ENCODE results near the gene QSOX2. TPM values are rescaled to one million over a fixed set of nuclear protein-coding genes. Genes with fewer than 3 reads are reported as not detected.

The QSOX2 gene
- total RNA-seq, 2 donors from 2014 or later, result 4.3 to 12.2 TPM

DNA sequence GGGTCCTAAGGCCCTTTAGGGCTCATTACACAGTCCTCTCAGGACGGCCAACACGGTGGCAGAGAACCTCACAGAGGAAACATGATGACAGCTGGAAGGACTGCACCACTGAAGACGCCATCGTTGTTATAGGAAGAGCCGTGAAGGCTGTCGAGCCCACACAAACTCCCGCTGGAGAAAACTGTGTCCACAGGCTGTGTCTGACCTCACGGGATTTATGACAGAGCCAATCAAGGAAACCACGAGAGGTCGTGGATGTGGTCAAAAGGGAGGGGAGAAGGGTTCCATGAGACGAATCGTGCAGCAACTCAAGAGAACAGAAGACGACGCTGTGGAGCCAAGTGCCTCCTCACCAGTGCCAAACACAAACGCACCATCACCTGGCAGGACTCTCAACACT lies 12.2 kb downstream of the QSOX2 start:
- intact Hi-C loops (cut with DNase I), result no loop called here
- H3K9me3 ChIP-seq, result no peaks in the 10 kb centered on the region
- WGBS, result 75% methylated on average over 15 of the region's 15 CpGs
- H3K27ac ChIP-seq, result no peak overlapping the region
- no peaks in the 10 kb centered on the region for H3K36me3 ChIP-seq
- no peaks in the 10 kb centered on the region for H3K4me1 ChIP-seq (replicated peaks)
- H3K4me3 ChIP-seq, result no peak overlapping the region
- no peak for TF ChIP-seq POLR2A (IDR thresholded peaks at IDR 0.05)
- TF ChIP-seq, protein P1, sequence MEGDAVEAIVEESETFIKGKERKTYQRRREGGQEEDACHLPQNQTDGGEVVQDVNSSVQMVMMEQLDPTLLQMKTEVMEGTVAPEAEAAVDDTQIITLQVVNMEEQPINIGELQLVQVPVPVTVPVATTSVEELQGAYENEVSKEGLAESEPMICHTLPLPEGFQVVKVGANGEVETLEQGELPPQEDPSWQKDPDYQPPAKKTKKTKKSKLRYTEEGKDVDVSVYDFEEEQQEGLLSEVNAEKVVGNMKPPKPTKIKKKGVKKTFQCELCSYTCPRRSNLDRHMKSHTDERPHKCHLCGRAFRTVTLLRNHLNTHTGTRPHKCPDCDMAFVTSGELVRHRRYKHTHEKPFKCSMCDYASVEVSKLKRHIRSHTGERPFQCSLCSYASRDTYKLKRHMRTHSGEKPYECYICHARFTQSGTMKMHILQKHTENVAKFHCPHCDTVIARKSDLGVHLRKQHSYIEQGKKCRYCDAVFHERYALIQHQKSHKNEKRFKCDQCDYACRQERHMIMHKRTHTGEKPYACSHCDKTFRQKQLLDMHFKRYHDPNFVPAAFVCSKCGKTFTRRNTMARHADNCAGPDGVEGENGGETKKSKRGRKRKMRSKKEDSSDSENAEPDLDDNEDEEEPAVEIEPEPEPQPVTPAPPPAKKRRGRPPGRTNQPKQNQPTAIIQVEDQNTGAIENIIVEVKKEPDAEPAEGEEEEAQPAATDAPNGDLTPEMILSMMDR (IDR thresholded peaks at IDR 0.05), result no peak
- TF ChIP-seq POLR2AphosphoS5 (IDR thresholded peaks at IDR 0.05), result no peak
- no peaks in the 10 kb centered on the region for H3K27me3 ChIP-seq (replicated peaks; ENCODE audit: insufficient read depth)
- DNase-seq (ENCODE audit: low spot score), result no peak

DNA sequence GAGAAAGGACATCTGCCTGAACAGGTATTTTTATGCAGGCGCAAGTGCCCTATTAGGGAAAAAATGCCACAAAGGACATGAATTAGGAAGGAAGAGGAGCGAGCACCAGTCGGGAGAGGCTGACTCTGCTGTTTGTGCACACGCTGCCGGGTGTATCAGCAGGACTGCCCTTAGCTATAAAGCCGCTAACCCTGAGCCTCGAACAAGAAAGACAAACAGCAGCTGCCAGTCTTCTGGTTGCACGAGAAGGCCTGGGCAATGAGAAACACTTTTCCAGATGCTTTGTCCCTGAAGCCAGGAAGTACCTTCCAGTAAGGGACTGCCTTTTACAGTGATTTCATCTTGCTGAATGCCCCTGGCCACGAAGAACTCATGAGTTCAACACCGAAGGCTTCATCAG lies 12.6 kb downstream of the QSOX2 start:
- Histone ChIP-seq H3K27ac (no peak overlapping the region), H3K9me3 (no peaks in the 10 kb centered on the region), H3K4me1 (replicated peaks) (no peaks in the 10 kb centered on the region), H3K36me3 (no peaks in the 10 kb centered on the region), H3K4me3 (no peak overlapping the region), H3K27me3 (replicated peaks; ENCODE audit: insufficient read depth) (no peaks in the 10 kb centered on the region)
- no peak for DNase-seq (ENCODE audit: low spot score)
- WGBS, result 78% methylated on average over 10 of the region's 10 CpGs
- TF ChIP-seq, protein P1 (IDR thresholded peaks at IDR 0.05), result no peak
- TF ChIP-seq POLR2AphosphoS5 (IDR thresholded peaks at IDR 0.05), result no peak
- TF ChIP-seq POLR2A (IDR thresholded peaks at IDR 0.05), result no peak
- intact Hi-C loops (cut with DNase I), result no loop called here

DNA sequence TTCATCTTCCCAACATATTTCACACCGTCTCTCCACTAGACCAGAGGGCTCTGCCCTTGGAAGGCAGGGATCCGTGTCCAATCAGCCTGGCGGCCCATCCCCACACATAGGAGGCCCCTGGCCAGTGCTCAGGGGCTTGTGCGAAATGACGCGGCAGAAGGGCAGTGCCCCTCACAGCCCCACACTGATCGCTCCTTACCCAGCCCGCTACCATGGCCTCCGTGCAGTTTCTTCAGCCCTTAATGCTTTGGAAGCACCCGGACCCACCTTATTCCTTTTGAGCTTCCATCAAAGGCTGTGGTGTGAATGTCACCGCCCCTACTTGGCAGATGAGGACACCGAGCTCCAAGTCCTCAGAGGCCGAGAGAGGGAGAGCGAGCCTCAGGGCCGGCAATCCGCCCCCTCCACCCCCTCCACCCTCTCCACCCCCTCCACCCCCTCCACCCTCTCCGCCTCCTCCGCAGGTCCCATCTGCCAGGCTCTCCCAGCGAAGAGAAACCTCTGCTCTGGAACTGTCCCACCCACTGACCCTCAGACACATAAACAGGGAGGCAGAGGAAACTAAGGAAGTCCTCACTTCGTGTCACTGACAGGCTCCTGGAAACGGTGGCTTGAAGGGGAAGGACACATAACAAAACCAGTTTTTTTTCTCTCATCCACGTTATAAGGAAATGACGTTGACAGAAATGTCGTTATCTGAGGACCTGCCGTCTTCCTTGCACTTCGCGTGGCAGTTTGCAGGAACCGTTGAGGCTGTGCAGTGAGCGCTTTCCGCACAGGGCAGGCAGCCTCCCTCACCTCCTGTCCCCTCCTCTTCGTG lies 13.9 kb downstream of the QSOX2 start:
- TF ChIP-seq POLR2AphosphoS5 (IDR thresholded peaks at IDR 0.05) (no peak), POLR2A (IDR thresholded peaks at IDR 0.05) (no peak)
- TF ChIP-seq, protein P1 (IDR thresholded peaks at IDR 0.05), result no peak
- no peak overlapping the region for H3K4me3 ChIP-seq
- H3K27ac ChIP-seq, result no peak overlapping the region
- no peaks in the 10 kb centered on the region for H3K4me1 ChIP-seq (replicated peaks)
- H3K27me3 ChIP-seq (replicated peaks; ENCODE audit: insufficient read depth), result no peaks in the 10 kb centered on the region
- H3K9me3 ChIP-seq, result no peaks in the 10 kb centered on the region
- intact Hi-C loops (cut with DNase I), result no loop called here
- no peaks in the 10 kb centered on the region for H3K36me3 ChIP-seq
- WGBS, result 84% methylated on average over 31 of the region's 31 CpGs
- no peak for DNase-seq (ENCODE audit: low spot score)

DNA sequence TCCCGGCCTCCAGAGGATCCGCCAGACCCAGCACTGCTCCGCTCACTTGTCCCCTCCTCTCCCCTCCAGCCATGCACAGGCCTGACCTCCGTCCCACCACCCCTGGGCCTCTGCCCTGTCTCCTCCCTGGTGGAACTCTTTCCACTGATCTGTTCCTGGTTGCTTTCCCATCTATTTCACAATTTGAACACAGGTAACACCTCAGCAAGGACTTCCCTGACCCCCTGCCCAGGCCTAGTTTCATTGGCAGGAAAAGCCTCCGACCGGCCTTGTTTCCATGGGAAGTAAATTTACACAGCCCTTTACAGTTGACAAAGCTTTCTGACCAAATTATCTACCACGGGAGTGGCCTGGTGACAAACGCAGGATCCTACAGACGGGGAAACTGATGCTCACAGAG lies 14.8 kb downstream of the QSOX2 start:
- Histone ChIP-seq H3K4me3 (no peak overlapping the region), H3K27ac (no peak overlapping the region), H3K9me3 (no peaks in the 10 kb centered on the region), H3K27me3 (replicated peaks; ENCODE audit: insufficient read depth) (no peaks in the 10 kb centered on the region), H3K36me3 (no peaks in the 10 kb centered on the region), H3K4me1 (replicated peaks) (no peaks in the 10 kb centered on the region)
- DNase-seq (ENCODE audit: low spot score), result no peak
- TF ChIP-seq POLR2AphosphoS5 (IDR thresholded peaks at IDR 0.05), result no peak
- TF ChIP-seq, protein P1 (IDR thresholded peaks at IDR 0.05), result no peak
- TF ChIP-seq POLR2A (IDR thresholded peaks at IDR 0.05), result no peak
- WGBS, result 93% methylated on average over 9 of the region's 9 CpGs
- intact Hi-C loops (cut with DNase I), result no loop called here

DNA sequence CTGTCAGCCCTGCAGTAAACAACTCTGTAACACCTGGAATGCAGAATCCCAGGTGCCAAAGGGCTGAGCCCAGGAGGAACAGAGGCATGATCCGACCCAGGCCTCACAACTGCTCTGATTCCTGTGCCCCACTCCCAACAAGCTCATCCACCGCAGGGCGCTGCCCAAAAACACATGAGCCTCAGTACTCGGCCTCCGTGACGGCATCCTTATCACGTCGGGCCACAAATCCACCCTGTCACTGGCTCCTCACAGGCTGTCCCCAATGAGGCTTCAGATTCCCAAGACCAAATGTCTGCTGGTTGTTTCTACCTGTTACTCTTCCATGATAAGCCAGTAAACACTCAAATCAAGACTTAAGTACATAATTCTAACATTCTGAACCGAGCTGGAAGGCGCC lies 15.2 kb downstream of the QSOX2 start:
- 95% methylated on average over 10 of the region's 10 CpGs for WGBS
- no peaks in the 10 kb centered on the region for H3K4me1 ChIP-seq (replicated peaks)
- no peaks in the 10 kb centered on the region for H3K27me3 ChIP-seq (replicated peaks; ENCODE audit: insufficient read depth)
- TF ChIP-seq POLR2A (IDR thresholded peaks at IDR 0.05) (no peak), POLR2AphosphoS5 (IDR thresholded peaks at IDR 0.05) (no peak)
- TF ChIP-seq, protein P1 (IDR thresholded peaks at IDR 0.05), result no peak
- DNase-seq (ENCODE audit: low spot score), result no peak
- H3K27ac ChIP-seq, result no peak overlapping the region
- intact Hi-C loops (cut with DNase I), result no loop called here
- H3K36me3 ChIP-seq, result no peaks in the 10 kb centered on the region
- H3K9me3 ChIP-seq, result no peaks in the 10 kb centered on the region
- no peak overlapping the region for H3K4me3 ChIP-seq
